Kidney tubule cell (primary cell): ENCODE data around the gene LCMT1.
"Not testable (repeated sequence)": the region's sequence is repeated elsewhere in the genome, so short reads cannot be mapped to it uniquely, and the experiment has no call there.

Experiments
- DNase-seq: peaks from one replicate; pipeline ENCODE4 v3.0.0-alpha.2; 2018; ENCODE audit warnings: low spot score

The LCMT1 gene

DNA sequence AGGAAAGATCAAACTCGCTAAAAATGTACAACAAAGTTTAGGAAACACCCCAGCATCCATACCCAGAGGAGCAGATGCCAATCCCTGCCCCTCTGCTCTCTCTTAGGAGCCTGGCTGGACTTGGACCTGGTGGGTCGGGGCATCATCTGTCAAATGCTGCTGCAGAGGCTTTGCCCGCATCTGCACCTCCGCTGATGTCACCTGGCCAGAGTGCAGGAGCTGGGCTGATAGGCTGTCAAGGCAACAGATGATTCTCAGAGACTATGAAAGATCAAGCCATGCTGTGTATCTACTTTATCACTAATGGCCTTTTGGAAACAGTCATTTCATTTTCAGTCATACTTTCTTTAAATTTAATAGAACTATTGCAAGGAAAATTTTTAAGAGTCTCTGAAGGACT is 15.9 kb upstream of the LCMT1 start:
- DNase-seq = no peak

- no peak for DNase-seq
Observed at GRCh38 chr16:25097276-25097975, 14.1 kb upstream of the LCMT1 start.

GRCh38 chr16:25100511-25100910 is 11.0 kb upstream of the LCMT1 start:
- no peak for DNase-seq

- peak; percentile 87 for DNase-seq
Observed at GRCh38 chr16:25106567-25107465, 4.7 kb upstream of the LCMT1 start.

DNA sequence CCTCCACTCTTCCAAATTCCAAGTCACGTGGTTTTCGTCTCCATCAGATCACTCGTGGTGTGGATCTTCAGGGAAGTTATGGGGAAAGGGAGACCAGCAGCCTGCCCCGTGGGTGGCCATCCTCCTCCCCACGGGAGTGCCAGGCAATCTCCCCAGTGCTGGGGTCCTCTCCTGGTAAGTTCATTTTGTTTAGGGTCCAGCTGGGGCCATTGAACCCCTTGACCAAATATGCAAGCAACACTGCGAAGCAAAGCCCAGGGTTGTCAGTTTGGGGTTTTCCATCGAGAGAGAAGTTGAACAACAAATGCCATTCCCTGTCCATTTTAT is 4.1 kb upstream of the LCMT1 start:
- no peak for DNase-seq

GRCh38 chr16:25108054-25108453 is 3.5 kb upstream of the LCMT1 start:
- DNase-seq = no peak

DNA sequence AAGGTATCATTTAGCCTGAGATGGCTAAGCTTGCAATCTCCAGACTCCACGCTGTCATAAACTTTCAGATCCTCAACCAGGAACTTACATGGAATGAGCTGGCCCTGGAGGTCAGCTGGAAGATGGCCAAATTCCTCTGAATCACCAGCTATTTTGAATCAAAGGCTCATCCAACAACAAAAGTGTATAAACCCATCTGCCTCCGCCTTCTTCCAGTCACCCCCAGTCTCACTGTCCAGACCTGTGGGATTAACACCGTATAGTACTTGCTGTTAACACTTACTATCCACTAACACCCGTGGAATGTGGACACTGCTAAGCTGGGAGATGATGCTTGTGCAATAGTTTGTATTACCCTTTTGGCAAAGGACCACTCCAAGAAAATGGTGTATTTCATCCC is 1.9 kb upstream of the LCMT1 start:
- peak; percentile 97 for DNase-seq

- no peak for DNase-seq
Observed at GRCh38 chr16:25110387-25110947, 1.1 kb upstream of the LCMT1 start.

DNA sequence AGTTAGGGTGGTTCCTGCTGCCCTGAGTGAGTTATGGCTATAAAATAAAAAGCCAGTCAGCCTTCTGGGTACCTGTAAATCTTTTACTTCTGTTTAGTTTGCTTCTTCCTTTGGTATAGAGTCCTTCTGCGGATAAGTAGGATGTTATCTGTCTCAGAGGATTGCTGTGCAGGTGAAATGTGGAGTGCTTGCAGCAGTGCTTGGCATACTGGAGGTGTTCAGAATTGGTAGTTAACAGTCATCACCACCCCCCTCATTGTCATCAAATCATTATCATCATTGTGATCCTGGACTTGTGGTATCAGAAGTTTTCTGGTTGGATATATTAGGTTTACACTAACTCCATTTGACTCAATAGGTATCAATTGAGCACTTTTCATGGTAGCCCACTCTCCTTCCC is 2.6 kb downstream of the LCMT1 start:
- DNase-seq = no peak

GRCh38 chr16:25118851-25119578 is 7.5 kb downstream of the LCMT1 start:
- DNase-seq = no peak

GRCh38 chr16:25121824-25122600 is 10.5 kb downstream of the LCMT1 start:
- DNase-seq = no peak

- peak; percentile 76 for DNase-seq
Observed at GRCh38 chr16:25124503-25124902, 13.0 kb downstream of the LCMT1 start.

DNA sequence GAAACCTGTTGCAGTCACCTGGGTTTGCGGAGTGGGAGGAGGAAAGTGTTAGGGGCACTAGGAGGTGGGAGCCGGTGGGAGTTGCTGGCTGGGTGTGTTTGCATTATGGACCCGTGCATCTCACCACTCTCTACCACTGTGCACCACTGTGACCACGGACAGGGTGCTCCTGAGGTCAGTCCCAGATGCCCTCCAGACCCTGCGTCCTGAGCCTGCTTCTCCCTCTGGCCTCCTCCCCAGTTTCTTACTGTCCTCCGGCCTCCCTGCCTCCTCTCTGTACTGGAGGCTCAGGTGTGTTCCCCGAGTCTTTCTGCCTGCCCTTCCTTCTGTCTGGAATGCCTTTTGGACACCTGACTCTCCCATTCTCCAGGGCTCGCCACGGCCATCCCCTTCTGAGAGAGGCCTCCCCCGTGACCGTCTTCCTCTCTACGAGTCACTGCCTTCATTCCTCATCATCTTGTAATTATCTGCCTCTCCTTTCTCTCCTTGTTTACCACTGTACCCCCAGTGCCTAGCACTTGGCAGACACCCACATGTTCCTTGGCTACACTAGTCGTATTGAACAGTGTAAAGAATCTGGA is 14.6 kb downstream of the LCMT1 start:
- peak; percentile 63 for DNase-seq

DNA sequence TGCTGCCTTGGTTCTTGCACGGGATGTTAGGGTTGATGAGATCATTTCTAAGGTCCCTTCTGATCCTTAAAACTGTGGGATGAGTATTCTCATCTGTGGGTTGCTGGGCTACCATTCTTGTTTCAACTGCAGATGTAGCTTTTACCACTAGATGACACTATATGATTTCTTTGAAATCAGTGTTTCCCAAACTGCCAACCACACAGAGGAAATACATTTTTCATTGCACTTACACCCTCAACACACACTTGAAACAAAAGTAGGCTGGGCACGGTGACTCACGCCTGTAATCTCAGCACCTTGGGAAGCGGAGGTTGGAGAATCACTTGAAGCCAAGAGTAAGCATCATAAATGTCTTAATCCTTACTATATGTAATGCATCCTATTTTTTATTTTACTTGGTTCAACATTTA is 15.3 kb downstream of the LCMT1 start:
- peak; percentile 79 for DNase-seq

DNA sequence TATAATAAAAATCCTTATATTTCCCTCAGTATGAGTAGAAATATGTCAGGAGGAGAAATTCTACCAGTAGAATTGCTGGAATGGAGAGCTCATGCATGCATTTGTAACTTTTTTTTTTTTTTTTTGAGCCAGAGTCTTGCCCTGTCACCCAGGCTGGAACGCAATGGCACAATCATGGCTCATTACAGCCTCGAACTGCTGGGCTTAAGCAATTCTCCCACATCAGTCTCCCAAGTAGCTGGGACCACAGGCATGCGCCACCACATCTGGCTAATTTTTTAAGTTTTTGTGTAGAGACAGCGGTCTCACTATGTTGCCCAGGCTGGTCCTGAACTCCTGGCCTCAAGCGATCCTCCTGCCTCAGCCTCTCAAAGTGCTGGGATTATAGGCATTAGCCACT is 21.2 kb downstream of the LCMT1 start:
- not testable (repeated sequence) for DNase-seq

DNA sequence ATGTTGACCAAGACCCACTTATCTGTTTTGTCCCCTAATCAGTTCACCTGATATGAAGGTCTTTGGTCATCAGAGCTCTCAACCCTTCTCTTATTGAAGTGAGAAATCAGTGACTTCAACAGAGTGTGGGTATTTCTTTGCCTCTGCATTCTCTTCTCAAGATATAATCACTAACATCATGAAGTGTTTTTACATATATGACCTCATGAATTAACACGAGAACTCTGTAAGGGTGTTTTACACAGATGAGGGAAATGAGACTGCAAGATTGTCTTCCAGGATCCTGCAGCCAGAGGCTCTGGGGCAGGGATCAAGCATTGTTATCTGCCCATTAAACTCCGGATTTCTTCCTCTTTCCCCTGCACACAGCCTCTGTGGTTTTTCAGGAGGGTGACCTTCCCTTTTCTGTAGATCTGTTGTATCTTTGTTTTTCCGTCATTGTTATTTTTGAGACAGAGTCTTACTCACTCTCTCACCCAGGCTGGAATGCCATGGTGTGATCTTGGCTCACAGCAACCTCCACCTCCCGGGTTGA is 22.7 kb downstream of the LCMT1 start:
- DNase-seq = no peak

- peak; percentile 74 for DNase-seq
Observed at GRCh38 chr16:25135254-25135878, 23.8 kb downstream of the LCMT1 start.

DNA sequence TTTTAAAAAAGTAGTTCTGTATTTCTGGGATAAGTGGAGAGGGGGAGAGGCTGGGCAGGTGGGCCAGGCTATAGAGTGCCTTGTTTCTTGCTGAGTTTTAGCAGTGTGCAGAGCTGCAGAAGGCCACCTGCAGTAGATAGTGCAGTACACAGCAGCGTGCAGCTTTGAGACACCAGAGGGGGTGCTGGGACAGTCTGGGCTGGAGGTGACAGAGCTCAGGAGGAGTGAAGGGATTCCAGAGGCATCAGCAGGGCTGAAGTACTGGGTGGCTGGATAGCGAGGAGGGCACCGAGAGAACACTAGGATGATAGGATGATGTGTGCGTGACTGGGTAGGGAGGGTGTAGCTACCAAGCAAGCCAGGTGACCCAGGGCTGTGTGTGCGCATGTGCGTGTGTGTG is 26.6 kb downstream of the LCMT1 start:
- DNase-seq = no peak

GRCh38 chr16:25140459-25140858 is 28.9 kb downstream of the LCMT1 start:
- DNase-seq = peak; percentile 80

- DNase-seq = no peak
Observed at GRCh38 chr16:25141648-25142047, 30.1 kb downstream of the LCMT1 start.

DNA sequence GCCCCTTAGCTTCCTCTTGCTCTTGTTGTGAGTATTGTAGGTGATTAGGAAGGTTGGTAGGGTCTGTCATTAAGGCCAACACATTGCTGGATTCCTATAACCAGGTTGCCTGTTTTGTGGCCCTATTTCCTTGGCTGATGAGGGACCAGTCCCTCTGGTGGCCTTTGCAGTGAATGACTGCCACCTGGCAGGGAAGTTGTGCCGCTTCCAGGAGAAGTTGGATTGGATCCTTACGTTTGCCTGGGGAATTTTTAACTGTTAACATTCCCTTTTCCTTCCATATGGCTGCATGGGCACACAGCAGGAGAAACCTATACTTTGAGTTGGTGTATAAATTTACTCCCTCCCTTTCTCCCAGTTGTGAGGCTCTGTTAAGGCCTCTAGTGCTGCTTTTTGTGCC is 32.4 kb downstream of the LCMT1 start:
- DNase-seq = no peak
